A549 (cell line): ENCODE data around the gene METTL24.
"Not testable (repeated sequence)": the region's sequence is repeated elsewhere in the genome, so short reads cannot be mapped to it uniquely, and the experiment has no call there.

Experiments used
- CTCF ChIP-seq: fragments of >200 bp; sonication (Bioruptor Twin); formaldehyde crosslinking; IDR thresholded peaks from 3 replicates; pipeline ENCODE4 v1.5.1; 2016
- MAX ChIP-seq: IDR thresholded peaks from 2 replicates; pipeline ENCODE4 v1.6.1; 2012
- PBX3 ChIP-seq: IDR thresholded peaks from 2 replicates; pipeline ENCODE4 v1.6.1; 2012
- POLR2A ChIP-seq: IDR thresholded peaks from 2 replicates; pipeline ENCODE4 v1.6.1; 2012; ENCODE audit warnings: mild to moderate bottlenecking, low read length

GRCh38 chr6:110350593-110350992, 7.6 kb downstream of the METTL24 start:
- TF ChIP-seq PBX3, CTCF, POLR2A, MAX: not testable (repeated sequence)
